ENCODE data around the gene SSNA1. TPM values are rescaled to one million over a fixed set of nuclear protein-coding genes. Genes with fewer than 3 reads are reported as not detected.

The SSNA1 gene
- total RNA-seq, 1 donor from 2014 or later, result 59.5 TPM

DNA sequence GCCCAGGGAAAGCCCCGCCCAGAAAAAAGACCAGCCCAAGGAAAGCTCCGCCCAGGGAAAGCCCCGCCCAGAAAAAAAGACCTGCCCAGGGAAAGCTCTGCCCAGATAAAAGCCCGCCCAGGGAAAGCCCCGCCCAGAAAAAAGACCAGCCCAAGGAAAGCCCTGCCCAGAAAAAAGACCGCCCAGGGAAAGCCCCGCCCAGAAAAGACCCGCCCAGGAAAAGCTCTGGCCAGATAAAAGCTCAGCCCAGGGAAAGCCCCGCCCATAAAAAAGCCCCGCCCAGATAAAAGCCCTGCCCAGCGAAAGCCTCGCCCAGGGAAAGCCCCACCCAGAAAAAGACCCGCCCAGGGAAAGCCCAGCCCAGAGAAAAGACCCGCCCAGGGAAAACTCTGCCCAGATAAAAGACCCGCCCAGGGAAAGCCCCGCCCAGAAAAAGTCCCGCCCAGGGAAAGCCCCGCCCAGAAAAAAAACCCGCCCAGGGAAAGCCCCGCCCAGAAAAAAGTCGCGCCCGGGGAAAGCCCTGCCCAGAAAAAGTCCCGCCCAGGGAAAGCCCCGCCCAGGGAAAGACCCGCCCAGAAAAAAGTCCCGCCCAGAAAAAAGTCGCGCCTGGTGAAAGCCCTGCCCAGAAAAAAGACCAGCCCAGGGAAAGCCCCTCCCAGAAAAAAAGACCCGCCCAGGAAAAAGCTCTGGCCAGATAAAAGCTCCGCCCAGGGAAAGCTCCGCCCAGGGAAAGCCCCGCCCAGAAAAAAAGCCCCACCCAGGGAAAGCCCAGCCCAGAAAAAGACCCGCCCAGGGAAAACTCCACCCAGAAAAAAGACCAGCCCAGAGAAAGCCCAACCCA, 37.6 kb upstream of the SSNA1 start:
- intact Hi-C loops (cut with DNase I), result no loop called here
- DNase-seq (ENCODE audit: low spot score), result no peak

DNA sequence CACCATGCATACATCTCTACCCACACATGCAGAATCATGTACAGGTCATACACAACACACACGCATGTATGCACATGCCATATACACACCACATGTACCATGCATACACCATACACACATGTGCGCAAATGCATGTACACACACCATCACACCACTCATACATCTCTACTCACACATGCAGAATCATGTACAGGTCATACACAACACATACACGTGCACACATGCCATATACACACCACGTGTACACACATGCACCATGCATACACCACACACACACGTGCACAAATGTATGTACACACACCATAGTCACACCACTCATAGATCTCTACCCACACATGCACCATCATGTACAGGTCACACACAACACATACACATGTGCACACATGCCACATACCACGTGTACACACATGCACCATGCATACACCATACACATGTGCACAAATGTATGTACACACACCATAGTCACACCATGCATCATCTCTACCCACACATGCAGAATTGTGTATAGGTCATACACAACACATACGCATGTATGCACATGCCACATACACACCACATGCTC, 35.6 kb upstream of the SSNA1 start:
- no peak for DNase-seq (ENCODE audit: low spot score)
- intact Hi-C loops (cut with DNase I), result no loop called here

DNA sequence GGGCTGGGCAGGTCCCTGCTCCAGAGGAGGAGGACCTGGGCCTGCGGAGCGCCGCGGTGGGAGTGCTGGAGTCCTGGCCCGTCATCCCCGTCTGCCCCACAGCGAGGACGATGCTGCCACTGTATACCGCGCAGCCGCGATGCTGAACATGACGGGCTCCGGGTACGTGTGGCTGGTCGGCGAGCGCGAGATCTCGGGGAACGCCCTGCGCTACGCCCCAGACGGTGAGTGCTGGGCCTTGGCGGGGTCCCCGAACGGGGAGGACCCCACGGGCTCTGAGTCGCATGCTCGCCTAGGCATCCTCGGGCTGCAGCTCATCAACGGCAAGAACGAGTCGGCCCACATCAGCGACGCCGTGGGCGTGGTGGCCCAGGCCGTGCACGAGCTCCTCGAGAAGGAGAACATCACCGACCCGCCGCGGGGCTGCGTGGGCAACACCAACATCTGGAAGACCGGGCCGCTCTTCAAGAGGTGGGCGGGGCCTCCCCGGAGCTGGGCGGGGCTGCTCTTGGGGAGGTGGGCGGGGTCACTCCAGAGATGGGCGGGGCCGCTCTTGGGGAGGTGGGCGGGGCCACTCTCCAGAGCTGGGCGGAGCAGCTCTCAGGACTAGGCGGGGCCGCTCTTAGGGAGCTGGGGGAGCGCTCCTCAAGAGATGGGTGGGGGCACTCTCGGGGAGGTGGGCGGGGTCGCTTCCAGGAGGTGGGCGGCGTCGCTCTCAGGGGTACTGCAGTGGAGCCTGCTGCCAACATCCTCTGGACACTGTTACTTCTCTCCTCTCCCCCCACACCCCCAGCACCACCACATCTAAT, 31.7 kb upstream of the SSNA1 start:
- intact Hi-C loops (cut with DNase I), result no loop called here
- no peak for DNase-seq (ENCODE audit: low spot score)

DNA sequence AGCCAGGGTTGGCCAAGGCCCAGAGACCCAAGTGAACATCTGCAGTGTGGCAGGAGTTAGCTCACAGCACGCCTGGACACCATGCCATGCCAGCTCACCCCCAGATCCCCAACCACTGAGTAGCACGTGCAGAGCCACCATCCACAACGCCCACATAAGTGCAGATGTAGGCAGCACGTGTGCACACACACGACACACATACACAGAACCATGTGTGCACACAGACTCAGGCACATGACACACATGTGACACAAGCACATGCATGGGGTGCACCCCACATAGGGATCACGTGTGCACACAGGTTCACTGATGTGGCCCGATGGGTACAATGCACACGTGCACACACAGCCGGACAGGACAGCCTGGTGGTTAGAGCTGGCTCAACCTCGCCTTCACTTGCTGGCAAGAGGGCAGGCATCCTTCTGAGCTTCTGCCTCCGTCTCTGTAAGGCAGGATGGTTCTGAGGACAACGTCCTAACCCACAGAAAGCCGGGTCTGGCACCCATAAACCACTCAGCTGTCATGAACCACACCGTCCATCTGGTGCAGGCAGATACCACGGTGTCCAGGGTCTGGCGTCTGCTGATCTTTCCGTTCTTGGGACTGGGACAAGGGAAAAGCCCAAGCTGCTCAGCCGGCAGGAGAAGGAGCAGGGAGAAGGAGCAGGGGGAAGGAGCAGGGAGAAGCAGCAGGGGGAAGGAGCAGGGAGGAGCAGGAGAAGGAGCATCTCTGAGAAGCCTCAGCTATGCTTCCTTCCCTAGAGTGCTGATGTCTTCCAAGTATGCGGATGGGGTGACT, 30.7 kb upstream of the SSNA1 start:
- intact Hi-C loops (cut with DNase I), result no loop called here
- DNase-seq (ENCODE audit: low spot score), result no peak

DNA sequence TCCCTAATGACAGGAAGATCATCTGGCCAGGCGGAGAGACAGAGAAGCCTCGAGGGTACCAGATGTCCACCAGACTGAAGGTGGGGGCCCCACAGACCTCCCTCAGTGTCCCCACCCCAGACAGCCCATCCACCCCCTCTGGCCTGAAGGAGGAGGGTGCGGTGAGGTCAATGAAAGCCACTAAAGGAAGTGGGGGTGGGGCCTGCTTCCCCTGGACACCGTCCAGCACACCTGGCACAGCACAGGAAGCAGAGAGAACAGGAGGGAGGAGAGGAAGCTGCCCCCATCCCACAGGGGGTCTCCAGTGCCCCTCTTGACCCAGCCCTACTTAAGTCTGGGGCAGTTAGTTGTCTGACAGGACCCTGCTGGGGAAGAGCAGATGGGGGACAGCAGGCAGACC, 29.9 kb upstream of the SSNA1 start:
- intact Hi-C loops (cut with DNase I), result no loop called here

DNA sequence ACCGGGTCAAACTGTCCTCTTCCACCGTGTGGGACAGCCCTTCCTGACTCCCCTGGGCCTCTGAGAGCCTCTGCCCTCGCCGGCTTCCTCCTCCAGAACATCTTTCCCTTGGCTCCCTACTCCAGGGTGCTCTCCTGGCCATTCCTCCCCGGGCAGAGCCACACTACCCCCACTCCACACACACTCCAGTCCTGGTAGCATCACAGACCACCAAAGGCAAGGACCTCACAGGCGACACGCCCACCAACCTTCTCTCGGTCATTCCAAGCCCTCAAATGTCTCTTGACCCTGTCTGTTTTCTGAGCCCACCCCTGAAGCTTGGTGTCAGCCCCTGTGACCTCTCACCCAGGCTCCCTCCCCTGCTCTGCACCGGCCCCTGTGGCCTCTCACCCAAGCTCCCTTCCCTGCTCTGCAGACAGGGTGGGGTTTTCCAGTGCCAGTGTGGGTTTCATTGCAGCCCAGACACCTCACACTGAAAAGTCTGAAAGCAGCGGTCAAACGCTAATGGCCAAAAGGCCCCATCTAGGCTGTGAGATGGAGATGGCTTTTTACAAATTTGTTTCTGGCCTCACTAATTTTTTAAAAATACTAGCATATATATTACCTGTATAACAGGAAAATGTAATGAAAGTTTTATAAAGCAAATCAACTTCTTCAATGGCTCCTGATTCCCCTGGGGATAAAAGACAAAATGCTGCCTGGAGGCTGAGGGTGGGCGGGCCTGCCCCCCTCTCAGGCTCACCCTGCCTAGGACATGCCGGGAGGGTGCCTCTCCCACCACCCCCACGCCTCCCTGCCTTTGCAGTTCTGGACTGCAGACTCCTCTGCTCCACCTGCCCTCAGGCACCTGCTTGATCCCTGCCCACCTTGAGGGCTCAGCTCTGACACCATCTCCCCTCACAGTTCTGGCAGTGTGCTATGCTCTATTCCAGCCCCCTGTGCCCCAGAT, 29.1 kb upstream of the SSNA1 start:
- intact Hi-C loops (cut with DNase I), result no loop called here
- no peak for DNase-seq (ENCODE audit: low spot score)

More for the DNA sequence above, 29.9 kb upstream of the SSNA1 start:
- no peak for DNase-seq (ENCODE audit: low spot score)

DNA sequence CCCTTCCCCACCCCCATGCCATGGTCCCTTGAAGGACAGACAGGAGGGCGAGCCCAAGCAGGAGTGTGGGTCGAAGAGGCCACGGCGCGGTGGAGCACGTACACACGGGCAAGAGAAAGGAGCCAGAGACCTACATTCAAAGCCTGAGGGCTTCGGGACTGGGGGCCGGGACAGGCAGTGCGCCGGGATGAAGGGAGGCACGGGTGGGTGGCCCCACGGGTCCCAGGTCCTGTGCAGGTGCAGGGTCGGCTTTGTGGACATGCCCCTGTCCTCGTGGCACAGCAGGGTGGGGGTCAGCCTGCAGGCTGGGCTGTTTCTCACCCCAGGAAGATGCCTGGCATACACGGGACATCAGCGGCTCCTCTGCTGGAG, 28.4 kb upstream of the SSNA1 start:
- no peak for DNase-seq (ENCODE audit: low spot score)
- intact Hi-C loops (cut with DNase I), result no loop called here

DNA sequence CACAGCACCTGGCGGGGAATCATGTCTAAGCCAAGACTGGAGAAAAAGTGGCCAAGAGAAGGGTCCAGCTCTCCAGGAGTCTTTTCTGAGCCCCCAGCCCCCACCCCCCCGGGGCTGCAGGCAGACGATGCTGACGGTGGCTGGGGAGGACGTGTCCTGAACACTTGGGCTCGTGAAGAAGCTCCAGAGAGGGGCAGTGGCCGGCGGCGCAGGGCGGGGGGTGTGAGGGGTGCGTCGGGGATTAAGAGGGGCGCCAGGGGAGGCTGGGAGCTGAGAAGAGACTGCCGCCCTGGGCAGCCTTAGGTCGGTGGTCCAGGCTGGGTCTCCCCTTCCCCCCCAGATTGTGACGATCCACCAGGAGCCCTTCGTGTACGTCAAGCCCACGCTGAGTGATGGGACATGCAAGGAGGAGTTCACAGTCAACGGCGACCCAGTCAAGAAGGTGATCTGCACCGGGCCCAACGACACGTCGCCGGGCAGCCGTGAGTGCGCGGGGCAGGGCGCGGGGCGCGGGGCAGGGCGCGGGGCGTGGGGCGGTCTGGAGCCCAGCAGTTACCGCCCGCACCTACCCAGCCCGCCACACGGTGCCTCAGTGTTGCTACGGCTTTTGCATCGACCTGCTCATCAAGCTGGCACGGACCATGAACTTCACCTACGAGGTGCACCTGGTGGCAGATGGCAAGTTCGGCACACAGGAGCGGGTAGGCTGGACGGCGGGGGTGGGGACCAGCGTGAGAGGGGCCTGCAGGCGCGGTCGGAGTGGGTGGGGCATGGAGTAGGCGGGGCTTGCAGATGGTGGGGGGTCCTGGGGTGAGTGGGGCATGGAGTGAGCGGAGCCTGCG, 27.5 kb upstream of the SSNA1 start:
- intact Hi-C loops (cut with DNase I), result no loop called here
- no peak for DNase-seq (ENCODE audit: low spot score)

DNA sequence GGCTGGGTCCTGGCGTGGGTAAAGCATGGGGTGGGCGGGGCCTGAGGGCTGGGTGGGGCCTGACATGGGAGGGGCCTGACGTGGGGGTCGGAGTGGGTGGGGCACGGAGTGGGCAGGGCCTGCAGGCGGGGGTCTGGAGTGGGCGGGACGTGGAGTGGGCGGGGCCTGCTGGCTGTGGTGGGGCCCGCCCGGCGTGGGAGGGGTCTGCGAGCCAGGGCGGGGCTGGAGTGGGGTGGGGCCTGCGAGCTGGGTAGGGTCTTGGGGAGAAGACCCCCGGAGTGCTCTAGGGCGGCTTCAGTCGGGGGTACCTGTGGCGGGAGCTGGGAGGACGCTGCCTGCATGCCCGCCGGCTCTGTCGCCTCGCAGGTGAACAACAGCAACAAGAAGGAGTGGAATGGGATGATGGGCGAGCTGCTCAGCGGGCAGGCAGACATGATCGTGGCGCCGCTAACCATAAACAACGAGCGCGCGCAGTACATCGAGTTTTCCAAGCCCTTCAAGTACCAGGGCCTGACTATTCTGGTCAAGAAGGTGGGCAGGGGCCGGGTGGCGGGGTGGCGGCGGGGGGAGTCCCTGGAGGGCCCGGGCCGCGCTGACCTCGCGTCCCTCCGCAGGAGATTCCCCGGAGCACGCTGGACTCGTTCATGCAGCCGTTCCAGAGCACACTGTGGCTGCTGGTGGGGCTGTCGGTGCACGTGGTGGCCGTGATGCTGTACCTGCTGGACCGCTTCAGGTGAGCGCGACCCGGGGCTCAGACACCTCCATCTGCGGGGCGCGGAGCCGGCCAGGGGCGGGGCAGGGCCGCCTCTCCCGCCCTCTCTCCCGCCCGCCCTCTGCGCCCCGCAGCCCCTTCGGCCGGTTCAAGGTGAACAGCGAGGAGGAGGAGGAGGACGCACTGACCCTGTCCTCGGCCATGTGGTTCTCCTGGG, 26.7 kb upstream of the SSNA1 start:
- intact Hi-C loops (cut with DNase I), result no loop called here

DNA sequence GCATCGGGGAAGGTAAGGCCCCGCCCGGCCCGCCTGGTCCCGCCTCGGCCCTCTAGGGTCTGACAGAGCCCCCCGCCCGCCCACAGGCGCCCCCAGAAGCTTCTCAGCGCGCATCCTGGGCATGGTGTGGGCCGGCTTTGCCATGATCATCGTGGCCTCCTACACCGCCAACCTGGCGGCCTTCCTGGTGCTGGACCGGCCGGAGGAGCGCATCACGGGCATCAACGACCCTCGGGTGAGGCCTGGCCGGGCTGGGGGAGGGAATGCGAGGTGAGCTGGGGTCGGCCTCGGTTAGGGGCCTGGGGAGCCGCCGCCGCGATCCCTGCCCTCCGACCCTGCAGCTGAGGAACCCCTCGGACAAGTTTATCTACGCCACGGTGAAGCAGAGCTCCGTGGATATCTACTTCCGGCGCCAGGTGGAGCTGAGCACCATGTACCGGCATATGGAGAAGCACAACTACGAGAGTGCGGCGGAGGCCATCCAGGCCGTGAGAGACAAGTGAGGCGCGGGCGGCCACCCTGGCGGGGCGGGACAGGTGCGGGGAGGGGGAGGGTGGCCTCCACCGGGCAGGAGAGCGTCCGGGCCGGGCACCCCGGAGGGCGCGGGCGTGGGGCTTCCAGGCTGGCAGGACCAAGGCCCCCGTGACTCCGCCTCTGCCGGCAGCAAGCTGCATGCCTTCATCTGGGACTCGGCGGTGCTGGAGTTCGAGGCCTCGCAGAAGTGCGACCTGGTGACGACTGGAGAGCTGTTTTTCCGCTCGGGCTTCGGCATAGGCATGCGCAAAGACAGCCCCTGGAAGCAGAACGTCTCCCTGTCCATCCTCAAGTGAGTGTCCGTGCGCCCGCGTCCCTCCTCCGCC, 25.7 kb upstream of the SSNA1 start:
- no peak for DNase-seq (ENCODE audit: low spot score)
- intact Hi-C loops (cut with DNase I), result no loop called here

More for the DNA sequence above, 26.7 kb upstream of the SSNA1 start:
- no peak for DNase-seq (ENCODE audit: low spot score)

DNA sequence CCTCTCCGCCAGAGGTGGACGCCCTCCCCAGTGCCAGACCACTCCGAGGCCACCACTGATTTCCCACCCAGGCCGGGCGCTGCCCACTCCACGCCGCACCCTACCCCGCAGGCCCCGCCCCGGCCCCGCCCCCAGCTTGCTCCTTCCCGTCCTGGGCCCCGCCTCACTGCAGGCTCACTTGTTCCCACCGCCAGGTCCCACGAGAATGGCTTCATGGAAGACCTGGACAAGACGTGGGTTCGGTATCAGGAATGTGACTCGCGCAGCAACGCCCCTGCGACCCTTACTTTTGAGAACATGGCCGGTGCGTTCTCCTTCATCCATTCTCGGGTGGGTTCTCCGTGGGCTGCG, 25.1 kb upstream of the SSNA1 start:
- DNase-seq (ENCODE audit: low spot score), result no peak
- intact Hi-C loops (cut with DNase I), result no loop called here

DNA sequence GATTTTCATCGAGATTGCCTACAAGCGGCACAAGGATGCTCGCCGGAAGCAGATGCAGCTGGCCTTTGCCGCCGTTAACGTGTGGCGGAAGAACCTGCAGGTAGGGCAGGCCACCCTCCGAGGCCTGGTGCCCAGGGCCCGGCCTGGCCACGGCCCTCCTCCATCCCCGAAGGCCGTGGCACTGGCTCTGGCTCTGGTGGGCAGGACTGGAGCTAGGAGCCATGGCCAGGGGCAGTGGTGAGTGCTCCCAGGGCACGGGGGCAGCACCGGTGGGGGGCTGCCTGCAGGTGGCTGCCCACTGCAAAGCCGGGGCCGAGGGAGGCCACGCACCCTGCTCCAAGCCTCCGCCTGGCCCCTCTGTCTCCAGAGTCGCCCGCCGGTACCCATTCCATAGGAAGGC, 24.7 kb upstream of the SSNA1 start:
- intact Hi-C loops (cut with DNase I), result no loop called here
- no peak for DNase-seq (ENCODE audit: low spot score)

DNA sequence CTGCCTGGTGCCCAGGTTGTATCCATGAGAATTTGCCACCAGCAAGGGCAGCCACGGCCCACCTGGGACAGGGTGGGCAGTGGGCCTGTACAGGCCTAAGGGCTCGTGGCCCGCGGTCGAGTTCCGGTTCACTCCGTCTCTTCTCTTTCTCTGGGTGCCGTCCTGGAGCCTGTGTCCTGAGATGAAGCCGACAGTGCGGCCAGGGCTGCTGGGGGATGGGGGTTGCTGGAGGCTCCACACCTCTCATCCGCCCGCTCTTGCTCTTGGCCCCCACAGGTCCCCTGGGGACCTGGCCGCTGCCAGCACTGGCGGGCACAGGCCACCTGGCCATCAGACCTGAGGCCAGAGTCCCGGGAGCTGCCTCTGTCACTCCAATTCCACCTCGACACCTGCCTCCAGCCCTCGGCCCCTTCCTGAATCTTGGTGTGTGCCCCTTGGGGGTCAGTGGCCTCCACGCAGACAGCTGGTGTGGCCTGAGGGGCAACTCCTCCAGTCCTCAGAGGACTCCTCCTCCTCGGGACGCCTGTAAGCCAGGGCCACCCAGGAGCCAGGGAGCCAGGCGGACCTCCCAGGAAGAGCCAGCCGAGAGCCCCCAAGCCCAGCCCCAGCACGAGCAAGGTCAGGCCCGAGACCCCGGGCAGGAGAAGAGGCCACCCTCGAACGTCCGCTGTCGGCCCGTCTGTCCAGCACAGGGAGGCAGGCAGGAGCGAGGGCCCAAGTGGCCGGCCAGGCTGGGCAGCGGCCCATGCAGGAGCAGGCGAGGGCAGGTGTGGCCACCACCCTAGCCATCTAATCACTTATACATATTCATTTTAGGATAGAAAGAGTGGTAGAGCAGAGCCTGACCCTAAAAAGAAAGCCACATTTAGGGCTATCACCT, 23.9 kb upstream of the SSNA1 start:
- intact Hi-C loops (cut with DNase I), result no loop called here
- no peak for DNase-seq (ENCODE audit: low spot score)

DNA sequence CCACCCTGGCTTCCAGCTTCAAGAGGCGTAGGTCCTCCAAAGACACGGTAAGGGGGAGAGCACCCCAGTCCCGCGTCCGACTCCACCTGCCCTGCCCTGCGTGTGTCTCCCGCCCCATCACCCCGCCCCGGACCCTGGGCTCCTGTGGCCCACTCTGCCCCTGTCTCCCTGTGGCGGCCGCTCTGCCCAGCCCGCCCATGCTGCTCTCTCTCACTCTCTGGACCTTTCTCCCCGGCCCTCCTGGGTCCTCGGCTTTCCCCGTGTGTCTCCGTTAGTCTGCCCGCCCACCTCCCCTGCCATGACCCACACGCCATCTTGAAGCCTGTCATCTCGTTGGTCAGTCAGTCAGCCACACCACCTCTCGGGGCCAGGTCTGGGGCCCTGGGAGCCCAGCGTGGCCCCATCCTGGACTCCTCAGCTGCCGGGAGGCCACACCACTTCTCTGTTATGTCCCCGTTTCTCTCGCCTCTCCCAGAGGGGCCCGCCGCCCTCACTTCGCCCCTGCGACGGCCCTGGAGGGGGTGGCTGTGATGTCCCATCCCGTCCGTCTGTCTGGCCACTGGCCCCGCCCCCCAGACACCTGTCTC, 23.1 kb upstream of the SSNA1 start:
- intact Hi-C loops (cut with DNase I), result no loop called here

More for the DNA sequence above, 23.1 kb upstream of the SSNA1 start:
- no peak for DNase-seq (ENCODE audit: low spot score)
